Thyroid gland (tissue), 4 donors: ENCODE data around the gene DPP7. TPM values are rescaled to one million over a fixed set of nuclear protein-coding genes. Genes with fewer than 3 reads are reported as not detected.
A peak's percentile ranks its signal among the peaks of the same experiment; 100 is the strongest.
"Not testable (repeated sequence)": the region's sequence is repeated elsewhere in the genome, so short reads cannot be mapped to it uniquely, and the experiment has no call there.

Experiments used
- DNase-seq, 2 donors: peaks; one replicate each; pipeline ENCODE4 v3.0.0-alpha.2; 2019
- H3K27ac ChIP-seq, 3 donors: fragments of 200-600 bp; sonication (generic); 1 replicate in 2 of 3; 2 replicates in 1 of 3; pipeline ENCODE4 v1.5.1; 2016 to 2019; ENCODE audit warnings: mild to moderate bottlenecking in 1 of 3, moderate library complexity in 1 of 3
- H3K27me3 ChIP-seq: fragments of 200-600 bp; sonication (generic); one replicate; pipeline ENCODE4 v1.5.1; 2019
- H3K36me3 ChIP-seq, 2 donors: fragments of 200-600 bp; sonication (generic); one replicate each; pipeline ENCODE4 v1.5.1; 2016 to 2019
- H3K4me1 ChIP-seq, 2 donors: fragments of 200-600 bp; sonication (generic); one replicate each; pipeline ENCODE4 v1.5.1; 2017 to 2019
- H3K4me3 ChIP-seq, 3 donors: fragments of 200-600 bp; sonication (generic); replicated peaks in 1 of 3; 1 replicate in 2 of 3; 2 replicates in 1 of 3; pipeline ENCODE4 v1.5.1; 2016; ENCODE audit warnings: mild to moderate bottlenecking in 1 of 3
- H3K9me3 ChIP-seq: fragments of 200-600 bp; sonication (generic); one replicate; pipeline ENCODE4 v1.5.1; 2017
- POLR2A ChIP-seq, 2 donors: fragments of 450-650 bp; IDR thresholded peaks; one replicate each; pipeline ENCODE4 v1.6.1; 2017; ENCODE audit warnings: antibody characterized with exemption in 2 of 2, mild to moderate bottlenecking in 2 of 2, moderate library complexity in 1 of 2
- WGBS, 2 donors: methylation state at CpG; one replicate each; pipeline ENCODE4 v1.1.5; 2017; 5-methylcytosine and 5-hydroxymethylcytosine counted together
- intact Hi-C: fragments of 100-400 bp; cut with DNase I; formaldehyde crosslinking; loops from one replicate; pipeline ENCODE4 v1.15.1; 2023
- small RNA-seq: library from RNA; depleted of rRNA; stranded (forward); fragments of <200 nt; gene quantifications from one replicate; pipeline ENCODE3, GENCODE V24; 2016
- total RNA-seq, 4 donors: library from RNA; depleted of rRNA; stranded (reverse); fragments of >200 nt; gene quantifications; one replicate each; pipeline ENCODE4 v1.2.3, GENCODE V29; 2016
- TF ChIP-seq, protein P1 (sequence below), 6 experiments: fragments of 200-600 bp in 3 of 6; fragments of 450-650 bp in 3 of 6; sonication (generic) in 3 of 6; IDR thresholded peaks; one replicate each; pipeline ENCODE4 v1.5.1; 2016 to 2019; ENCODE audit warnings: antibody characterized with exemption in 6 of 6, mild to moderate bottlenecking in 2 of 6, inconsistent platforms in 1 of 6, moderate library complexity in 1 of 6

DPP7 gene
- total RNA-seq, 4 donors from 2014 or later = 120 to 209 (median 157) TPM

DNA sequence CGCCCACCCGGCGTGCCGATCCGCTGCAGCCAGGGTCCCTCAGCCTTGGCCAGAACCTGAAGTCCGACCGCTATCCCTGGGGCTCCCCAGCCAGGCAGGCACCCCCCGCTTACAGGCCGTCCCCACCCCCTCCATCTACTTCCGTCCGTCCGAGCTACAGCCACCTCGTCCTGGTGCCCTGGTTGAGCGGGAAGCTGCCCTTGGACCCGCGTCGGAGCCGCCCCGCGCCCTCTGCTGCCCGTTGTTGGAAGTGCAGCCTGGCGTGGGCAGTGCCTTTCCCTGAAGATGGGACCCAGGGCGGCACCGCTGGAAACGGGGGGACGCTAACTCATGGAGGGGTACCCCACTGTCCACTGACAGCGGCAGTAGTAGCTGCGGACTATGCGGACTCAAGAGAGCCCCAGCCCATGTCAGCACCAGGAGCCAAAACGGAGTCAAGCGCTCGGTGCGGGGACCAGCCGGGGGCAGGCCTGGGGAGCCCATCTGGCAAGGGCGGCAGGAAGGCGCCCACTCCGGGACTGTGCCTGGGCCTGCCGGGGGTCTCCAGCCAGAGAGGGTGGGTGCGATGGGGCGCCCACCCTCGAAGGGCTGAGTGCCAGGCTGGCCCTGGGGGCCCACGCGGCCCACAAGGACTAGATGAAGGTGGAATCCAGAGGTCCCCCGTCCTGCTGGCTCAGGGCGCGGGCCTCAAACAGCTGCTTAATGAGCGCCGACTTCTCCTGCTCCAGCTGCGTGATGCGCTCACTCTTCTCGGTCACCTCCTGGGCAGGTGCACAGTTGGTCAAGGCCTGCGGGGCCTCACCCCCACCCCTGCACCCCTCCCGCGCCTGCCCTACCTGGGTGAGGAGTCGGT, 50.3 kb downstream of the DPP7 start:
- no peak for TF ChIP-seq POLR2A (IDR thresholded peaks at IDR 0.05)
- TF ChIP-seq, protein P1, sequence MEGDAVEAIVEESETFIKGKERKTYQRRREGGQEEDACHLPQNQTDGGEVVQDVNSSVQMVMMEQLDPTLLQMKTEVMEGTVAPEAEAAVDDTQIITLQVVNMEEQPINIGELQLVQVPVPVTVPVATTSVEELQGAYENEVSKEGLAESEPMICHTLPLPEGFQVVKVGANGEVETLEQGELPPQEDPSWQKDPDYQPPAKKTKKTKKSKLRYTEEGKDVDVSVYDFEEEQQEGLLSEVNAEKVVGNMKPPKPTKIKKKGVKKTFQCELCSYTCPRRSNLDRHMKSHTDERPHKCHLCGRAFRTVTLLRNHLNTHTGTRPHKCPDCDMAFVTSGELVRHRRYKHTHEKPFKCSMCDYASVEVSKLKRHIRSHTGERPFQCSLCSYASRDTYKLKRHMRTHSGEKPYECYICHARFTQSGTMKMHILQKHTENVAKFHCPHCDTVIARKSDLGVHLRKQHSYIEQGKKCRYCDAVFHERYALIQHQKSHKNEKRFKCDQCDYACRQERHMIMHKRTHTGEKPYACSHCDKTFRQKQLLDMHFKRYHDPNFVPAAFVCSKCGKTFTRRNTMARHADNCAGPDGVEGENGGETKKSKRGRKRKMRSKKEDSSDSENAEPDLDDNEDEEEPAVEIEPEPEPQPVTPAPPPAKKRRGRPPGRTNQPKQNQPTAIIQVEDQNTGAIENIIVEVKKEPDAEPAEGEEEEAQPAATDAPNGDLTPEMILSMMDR (IDR thresholded peaks at IDR 0.05) = peak; percentile 83 to 99 (median 90)
- intact Hi-C loops = no loop called here
- Histone ChIP-seq H3K9me3 (no peaks in the 10 kb centered on the region), H3K27me3 (no peaks in the 10 kb centered on the region), H3K36me3 (no peaks in the 10 kb centered on the region), H3K4me3 (no peak overlapping the region), H3K27ac (no peak overlapping the region), H3K4me1 (no peaks in the 10 kb centered on the region)
- peak; percentile 56 for DNase-seq
- 73 to 94% methylated on average over 11 to 24 of the region's 55 CpGs for WGBS, 2 donors

DNA sequence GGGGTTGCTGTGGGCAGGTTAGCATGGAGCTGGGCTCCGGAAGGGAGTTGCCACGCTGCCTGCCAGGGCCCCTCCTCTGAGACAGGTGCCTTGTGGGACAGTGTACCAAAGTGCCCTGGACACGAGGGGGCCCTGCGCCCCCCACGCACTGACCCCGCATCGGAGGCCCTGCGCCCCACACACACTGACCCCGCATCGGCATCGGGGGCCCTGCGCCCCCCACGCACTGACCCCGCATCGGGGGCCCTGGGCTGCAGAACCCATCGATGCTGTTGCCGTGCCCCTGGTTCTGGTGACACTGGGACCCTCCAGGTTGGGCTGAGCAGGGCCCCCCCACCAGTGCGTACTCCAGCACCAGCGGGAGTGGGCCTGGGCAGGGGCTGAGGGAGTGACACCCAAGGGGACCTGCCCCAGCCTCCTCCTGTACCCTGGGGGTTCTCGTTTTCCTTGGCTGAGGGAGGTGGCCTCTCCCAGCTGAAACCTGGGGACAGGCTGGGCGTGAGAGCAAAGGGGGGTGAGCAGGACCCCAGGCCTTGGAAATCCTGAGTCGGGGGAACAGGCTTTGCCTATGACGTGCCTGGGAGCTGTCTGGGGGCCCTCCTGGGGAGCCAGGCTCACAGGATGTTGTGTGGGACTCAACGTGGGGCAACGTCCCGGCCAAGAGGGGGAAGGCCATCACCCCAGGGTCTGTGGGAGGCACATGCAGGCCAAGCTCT, 51.1 kb downstream of the DPP7 start:
- Histone ChIP-seq H3K36me3 (no peaks in the 10 kb centered on the region), H3K4me3 (no peak overlapping the region), H3K27ac (no peak overlapping the region), H3K9me3 (no peaks in the 10 kb centered on the region), H3K27me3 (no peaks in the 10 kb centered on the region), H3K4me1 (no peaks in the 10 kb centered on the region)
- 20% methylated on average over 1 of the region's 26 CpGs; no CpG with 5 or more reads in 1 of the 2 donors for WGBS, 2 donors
- no peak for DNase-seq
- no peak for TF ChIP-seq POLR2A (IDR thresholded peaks at IDR 0.05)
- intact Hi-C loops = no loop called here

DNA sequence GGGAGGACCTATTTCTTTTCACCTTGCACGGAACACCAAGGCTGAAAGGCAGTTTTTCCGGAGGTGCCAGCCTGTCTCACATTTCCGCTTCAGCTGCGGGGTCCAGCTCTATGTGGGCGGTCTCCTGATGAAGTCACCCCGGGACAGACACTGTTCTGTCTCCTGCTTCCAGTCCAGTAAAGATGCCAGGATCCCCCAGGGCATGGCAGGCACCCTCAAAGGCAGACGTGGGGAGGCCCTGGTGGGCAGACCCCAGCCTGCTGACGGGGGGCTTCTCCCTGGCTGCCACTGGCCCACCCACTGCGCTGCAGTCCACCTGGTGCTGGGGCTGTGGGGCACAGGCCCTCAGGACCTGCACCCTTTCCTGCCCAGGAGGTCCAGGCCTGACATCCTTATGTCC, 51.7 kb downstream of the DPP7 start:
- H3K4me3 ChIP-seq = not testable (repeated sequence)

DNA sequence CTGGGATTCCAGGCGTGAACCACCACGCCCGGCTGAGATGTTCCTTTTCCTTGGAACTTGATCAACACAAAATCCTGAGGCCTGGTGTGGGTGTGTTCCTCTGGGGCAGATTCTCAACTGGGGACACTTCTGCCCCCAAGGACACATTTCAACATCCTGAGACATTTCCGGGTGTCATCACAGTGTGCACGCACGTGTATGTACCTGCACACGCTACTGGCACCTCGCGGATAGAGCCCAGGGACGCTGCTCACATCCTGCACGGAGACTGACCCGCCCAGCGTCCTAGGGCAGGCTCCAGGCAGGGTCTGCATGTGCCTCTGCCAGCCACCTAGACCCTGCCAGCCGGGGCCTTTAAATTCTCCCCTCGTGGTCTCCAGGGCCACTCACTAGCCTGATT, 52.1 kb downstream of the DPP7 start:
- WGBS, 2 donors = 90% methylated on average over 6 to 15 of the region's 15 CpGs
- TF ChIP-seq POLR2A (IDR thresholded peaks at IDR 0.05) = no peak
- TF ChIP-seq, protein P1 (IDR thresholded peaks at IDR 0.05) = no peak
- Histone ChIP-seq H3K36me3 (no peaks in the 10 kb centered on the region), H3K9me3 (no peaks in the 10 kb centered on the region), H3K4me1 (no peaks in the 10 kb centered on the region), H3K27ac (no peak overlapping the region), H3K4me3 (no peak overlapping the region), H3K27me3 (no peaks in the 10 kb centered on the region)
- DNase-seq = no peak
- intact Hi-C loops = no loop called here

More for the DNA sequence above, 51.7 kb downstream of the DPP7 start:
- intact Hi-C loops, H3K27ac ChIP-seq, H3K36me3 ChIP-seq, H3K4me1 ChIP-seq, DNase-seq, H3K27me3 ChIP-seq, H3K9me3 ChIP-seq: not testable (repeated sequence)
- WGBS, 2 donors = 94% methylated on average over 6 of the region's 9 CpGs; no CpG with 5 or more reads in 1 of the 2 donors

Small RNAs within 50 kb of the gene (small RNA-seq; reads per million reads assigned to genes)
- not detected for gene RF00153

Other genes with a start within 250 kb of the DPP7 start
- gene EDF1, start 248.4 kb downstream of the DPP7 start, total RNA-seq = 100 to 1,000 TPM; 339 to 591 (median 526) TPM
- 10 to 100 TPM in 3 of 4 donors, 1 to 10 TPM in 1; 9.7 to 18.3 (median 15.4) TPM for gene TRAF2, start 228.2 kb downstream of the DPP7 start, total RNA-seq
- gene FBXW5, start 170.0 kb downstream of the DPP7 start, total RNA-seq = 100 to 1,000 TPM; 138 to 282 (median 203) TPM
- gene C8G, start 169.5 kb downstream of the DPP7 start, total RNA-seq = 1 to 10 TPM in 1 of 4 donors, not detected in 3; 1.8 TPM
- 10 to 100 TPM; 24.3 to 85.0 (median 54.0) TPM for gene LCN12, start 162.5 kb downstream of the DPP7 start, total RNA-seq
- 10 to 100 TPM in 3 of 4 donors, 1 to 10 TPM in 1; 5.0 to 39.5 (median 33.9) TPM for gene PTGDS, start 137.2 kb downstream of the DPP7 start, total RNA-seq
- under 1 TPM in 1 of 4 donors, not detected in 3; 0.54 TPM for gene LCNL1, start 131.7 kb downstream of the DPP7 start, total RNA-seq
- gene PAXX, start 122.3 kb downstream of the DPP7 start, total RNA-seq = 100 to 1,000 TPM in 1 of 4 donors, 10 to 100 TPM in 3; 29.8 to 109 (median 50.7) TPM
- 100 to 1,000 TPM in 3 of 4 donors, 10 to 100 TPM in 1; 97.7 to 301 (median 268) TPM for gene CLIC3, start 118.2 kb downstream of the DPP7 start, total RNA-seq
- 10 to 100 TPM; 36.8 to 59.7 (median 50.2) TPM for gene ABCA2, start 86.5 kb downstream of the DPP7 start, total RNA-seq
- gene FUT7, start 82.6 kb downstream of the DPP7 start, total RNA-seq = not detected
- 10 to 100 TPM; 23.3 to 65.9 (median 35.4) TPM for gene NPDC1, start 68.6 kb downstream of the DPP7 start, total RNA-seq
- under 1 TPM in 2 of 4 donors, not detected in 2; 0.22 to 0.49 TPM for gene ENTPD2, start 60.7 kb downstream of the DPP7 start, total RNA-seq
- 1 to 10 TPM in 1 of 4 donors, under 1 TPM in 3; 0.27 to 1.0 (median 0.72) TPM for gene SAPCD2, start 44.2 kb downstream of the DPP7 start, total RNA-seq
- 10 to 100 TPM in 2 of 4 donors, 1 to 10 TPM in 2; 9.3 to 15.7 (median 12.4) TPM for gene UAP1L1, start 37.2 kb downstream of the DPP7 start, total RNA-seq
- 10 to 100 TPM; 48.2 to 73.8 (median 67.2) TPM for gene MAN1B1, start 27.7 kb downstream of the DPP7 start, total RNA-seq
- gene GRIN1, start 24.4 kb upstream of the DPP7 start, total RNA-seq = not detected
- not detected for gene LRRC26, start 55.3 kb upstream of the DPP7 start, total RNA-seq
- not detected for gene TMEM210, start 57.3 kb upstream of the DPP7 start, total RNA-seq
- 10 to 100 TPM; 25.6 to 34.1 (median 31.8) TPM for gene ANAPC2, start 73.8 kb upstream of the DPP7 start, total RNA-seq
- gene SSNA1, start 73.9 kb upstream of the DPP7 start, total RNA-seq = 10 to 100 TPM; 42.0 to 97.5 (median 62.8) TPM
- 10 to 100 TPM in 2 of 4 donors, 1 to 10 TPM in 2; 6.5 to 13.5 (median 9.9) TPM for gene TPRN, start 86.0 kb upstream of the DPP7 start, total RNA-seq
- gene TMEM203, start 90.9 kb upstream of the DPP7 start, total RNA-seq = 10 to 100 TPM; 29.7 to 47.3 (median 38.4) TPM
- gene NDOR1, start 91.0 kb upstream of the DPP7 start, total RNA-seq = 10 to 100 TPM in 3 of 4 donors, 1 to 10 TPM in 1; 9.0 to 16.6 (median 15.4) TPM
- 1 to 10 TPM; 2.3 to 4.5 (median 3.8) TPM for gene RNF208, start 107.5 kb upstream of the DPP7 start, total RNA-seq
- gene CYSRT1, start 110.4 kb upstream of the DPP7 start, total RNA-seq = 1 to 10 TPM in 2 of 4 donors, under 1 TPM in 1, not detected in 1; 0.94 to 2.3 (median 1.3) TPM
- under 1 TPM in 2 of 4 donors, not detected in 2; 0.33 to 0.81 TPM for gene RNF224, start 112.8 kb upstream of the DPP7 start, total RNA-seq
- under 1 TPM in 1 of 4 donors, not detected in 3; 0.33 TPM for gene SLC34A3, start 116.2 kb upstream of the DPP7 start, total RNA-seq
- 100 to 1,000 TPM; 181 to 757 (median 487) TPM for gene TUBB4B, start 126.6 kb upstream of the DPP7 start, total RNA-seq
- gene STPG3, start 136.6 kb upstream of the DPP7 start, total RNA-seq = not detected
- gene NELFB, start 140.6 kb upstream of the DPP7 start, total RNA-seq = 10 to 100 TPM; 29.8 to 39.1 (median 32.4) TPM
- 10 to 100 TPM; 10.8 to 14.7 (median 12.0) TPM for gene TOR4A, start 163.0 kb upstream of the DPP7 start, total RNA-seq
- 10 to 100 TPM in 1 of 4 donors, 1 to 10 TPM in 3; 1.8 to 10.2 (median 6.8) TPM for gene NRARP, start 187.5 kb upstream of the DPP7 start, total RNA-seq